Measurements from ENCODE around the gene CACNA1S. TPM values are rescaled to one million over a fixed set of nuclear protein-coding genes. Genes with fewer than 3 reads are reported as not detected.
A peak's percentile ranks its signal among the peaks of the same experiment; 100 is the strongest.

The CACNA1S gene
- total and polyA plus RNA-seq, 2 of the 13 experiments (the other 11 are each of a cell fraction or from before 2014, with no cell fraction given) = not detected

GRCh38 chr1:201154389-201155165, 42.4 kb upstream of the CACNA1S start, which contains the start of gene TMEM9 (continued):
- TF ChIP-seq ZNF784 (CRISPR knock-in tag; IDR thresholded peaks at IDR 0.05; ENCODE audit: borderline replicate concordance) = no peak
- no peak for TF ChIP-seq ZMAT3 (CRISPR knock-in tag; conservative IDR thresholded peaks at IDR 0.05)
- TF ChIP-seq HBP1 (CRISPR knock-in tag; IDR thresholded peaks at IDR 0.05; ENCODE audit: low read depth) = no peak
- peak; percentile 56 for TF ChIP-seq PAXIP1 (CRISPR knock-in tag; conservative IDR thresholded peaks at IDR 0.05)
- TF ChIP-seq ZNF224 (CRISPR knock-in tag; IDR thresholded peaks at IDR 0.05) = no peak
- TF ChIP-seq POLR2A (IDR thresholded peaks at IDR 0.05; ENCODE audit: insufficient read depth in 1 of 2, low read depth in 2 of 2, low read length in 2 of 2) = peak; percentile 52 to 55; a peak in 2 of 4 replicates
- TF ChIP-seq FIP1L1 (IDR thresholded peaks at IDR 0.05; ENCODE audit: borderline replicate concordance, insufficient read depth, low read depth, low read length) = no peak
- TF ChIP-seq THRA (CRISPR knock-in tag; IDR thresholded peaks at IDR 0.05; ENCODE audit: borderline replicate concordance) = no peak
- no peak for TF ChIP-seq ZNF484 (CRISPR knock-in tag; IDR thresholded peaks at IDR 0.05; ENCODE audit: borderline replicate concordance, low read depth)
- no peak for TF ChIP-seq ZNF20 (CRISPR knock-in tag; IDR thresholded peaks at IDR 0.05)
- peak; percentile 99 for TF ChIP-seq CEBPG (CRISPR knock-in tag; IDR thresholded peaks at IDR 0.05)
- TF ChIP-seq FOXO1 (CRISPR knock-in tag; IDR thresholded peaks at IDR 0.05) = no peak
- TF ChIP-seq BCLAF1 (IDR thresholded peaks at IDR 0.05) = no peak
- no peak for TF ChIP-seq CC2D1A (CRISPR knock-in tag; IDR thresholded peaks at IDR 0.05)
- TF ChIP-seq ERF (CRISPR knock-in tag; IDR thresholded peaks at IDR 0.05) = no peak
- no peak for TF ChIP-seq MAFF (IDR thresholded peaks at IDR 0.05; ENCODE audit: low read depth, low read length)
- TF ChIP-seq SCMH1 (CRISPR knock-in tag; IDR thresholded peaks at IDR 0.05; ENCODE audit: borderline replicate concordance) = no peak
- TF ChIP-seq ZNF782 (CRISPR knock-in tag; IDR thresholded peaks at IDR 0.05; ENCODE audit: borderline replicate concordance) = no peak
- TF ChIP-seq YEATS2 (CRISPR knock-in tag; IDR thresholded peaks at IDR 0.05; ENCODE audit: borderline replicate concordance) = no peak
- peak; percentile 45; the same call in 1 of the 2 replicates for TF ChIP-seq ZNF768 (CRISPR knock-in tag; IDR thresholded peaks at IDR 0.05)
